DOHH2 (cell line): ENCODE data around the gene ETV6.

Experiments
- H3F3A ChIP-seq: fragments of 200-600 bp; sonication (generic), shearing (Covaris generic); 2 replicates; pipeline ENCODE4 v1.6.0; 2016; ENCODE audit warnings: antibody characterized with exemption, mild to moderate bottlenecking; ENCODE audit not compliant: control insufficient read depth, insufficient read depth
- H3K27ac ChIP-seq: fragments of 200-600 bp; sonication (generic); 2 replicates; pipeline ENCODE4 v1.5.1; 2014; ENCODE audit warnings: low read depth, mild to moderate bottlenecking, low read length, moderate library complexity
- H3K27me3 ChIP-seq: fragments of 200-600 bp; sonication (generic); 2 replicates; pipeline ENCODE4 v1.6.1; 2014; ENCODE audit warnings: mild to moderate bottlenecking, low read length, mixed read lengths; ENCODE audit not compliant: control insufficient read depth
- H3K36me3 ChIP-seq: fragments of 200-600 bp; sonication (generic); 2 replicates; pipeline ENCODE4 v1.6.1; 2014; ENCODE audit warnings: mild to moderate bottlenecking, low read length, moderate library complexity, mixed read lengths; ENCODE audit not compliant: control insufficient read depth
- H3K4me1 ChIP-seq: fragments of 200-600 bp; sonication (generic); 2 replicates; pipeline ENCODE4 v1.6.1; 2014; ENCODE audit warnings: mild to moderate bottlenecking, low read length, mixed read lengths; ENCODE audit not compliant: control insufficient read depth
- H3K4me2 ChIP-seq: fragments of 200-600 bp; sonication (generic); 2 replicates; pipeline ENCODE4 v1.6.0; 2014; ENCODE audit warnings: mild to moderate bottlenecking, low read length, moderate library complexity
- H3K4me3 ChIP-seq: fragments of 200-600 bp; sonication (generic); 2 replicates; pipeline ENCODE4 v1.5.1; 2014; ENCODE audit warnings: mild to moderate bottlenecking, low read length, mixed read lengths
- H3K79me2 ChIP-seq: fragments of 200-600 bp; sonication (generic); 2 replicates; pipeline ENCODE4 v1.6.1; 2014; ENCODE audit warnings: mild to moderate bottlenecking, low read length, mixed read lengths; ENCODE audit not compliant: control insufficient read depth
- H3K9me2 ChIP-seq: fragments of 200-600 bp; sonication (generic); replicated peaks from 2 replicates; pipeline ENCODE4 v1.6.1; 2014; ENCODE audit warnings: mild to moderate bottlenecking, low read length, mixed read lengths; ENCODE audit not compliant: control insufficient read depth
- H3K9me3 ChIP-seq: fragments of 200-600 bp; sonication (generic); 2 replicates; pipeline ENCODE4 v1.6.1; 2014; ENCODE audit warnings: antibody characterized with exemption, low read length, mixed read lengths; ENCODE audit not compliant: control insufficient read depth, insufficient read depth
- H4K20me1 ChIP-seq: fragments of 200-600 bp; sonication (generic); 2 replicates; pipeline ENCODE4 v1.6.0; 2014; ENCODE audit warnings: low read depth, mild to moderate bottlenecking, antibody characterized with exemption, low read length, moderate library complexity; ENCODE audit not compliant: control insufficient read depth, insufficient read depth
- CTCF ChIP-seq: fragments of 200-600 bp; sonication (generic); IDR thresholded peaks from one replicate; pipeline ENCODE4 v1.5.1; 2014; ENCODE audit warnings: antibody characterized with exemption, mild to moderate bottlenecking, low read depth, low read length; ENCODE audit not compliant: poor library complexity, severe bottlenecking
- EZH2phosphoT487 ChIP-seq: fragments of 200-600 bp; sonication (generic); IDR thresholded peaks from 2 replicates; pipeline ENCODE4 v1.6.1; 2017; ENCODE audit warnings: borderline replicate concordance, mild to moderate bottlenecking, antibody characterized with exemption, low read length, moderate library complexity, mixed read lengths

ETV6 gene

GRCh38 chr12:11732023-11732422 lies 82.5 kb downstream of the ETV6 start:
- Histone ChIP-seq H3K9me3 (no peaks in the 10 kb centered on the region), H3K4me1 (peaks cover 59% of the 10 kb centered on the region), H3K36me3 (no peaks in the 10 kb centered on the region; the same call in 1 of the 2 replicates), H3F3A (peaks cover 27% of the 10 kb centered on the region), H3K4me3 (peak overlapping the region; percentile 64), H3K27ac (peak overlapping the region; percentile 79), H3K79me2 (no peaks in the 10 kb centered on the region), H3K27me3 (no peaks in the 10 kb centered on the region), H3K4me2 (peak overlapping the region; percentile 87), H4K20me1 (no peaks in the 10 kb centered on the region), H3K9me2 (no peaks in the 10 kb centered on the region)
- TF ChIP-seq CTCF (no peak), EZH2phosphoT487 (no peak)

DNA sequence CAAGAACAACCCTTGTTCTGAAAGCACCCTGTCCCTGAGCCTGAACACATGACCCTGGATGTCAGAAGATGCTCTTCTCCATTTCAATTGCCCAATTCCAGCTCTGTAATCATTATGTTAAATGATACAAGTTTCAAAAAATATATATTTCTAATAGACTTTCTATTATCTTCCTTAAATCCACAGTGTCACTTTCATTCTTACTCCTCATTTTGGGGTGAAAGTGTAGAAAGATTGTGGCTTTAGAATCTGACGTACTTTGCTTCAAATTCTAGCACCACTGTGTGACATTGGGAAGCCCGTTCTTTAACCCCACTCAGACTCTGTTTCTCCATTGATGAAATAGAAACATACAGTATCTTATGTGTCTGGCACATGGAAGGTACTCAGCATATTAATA lies 83.2 kb downstream of the ETV6 start:
- H3K27me3 ChIP-seq: no peaks in the 10 kb centered on the region
- no peaks in the 10 kb centered on the region for H4K20me1 ChIP-seq
- H3K4me3 ChIP-seq: no peak overlapping the region
- no peaks in the 10 kb centered on the region; the same call in 1 of the 2 replicates for H3K36me3 ChIP-seq
- peaks cover 27% of the 10 kb centered on the region for H3F3A ChIP-seq
- H3K4me1 ChIP-seq: peaks cover 52% of the 10 kb centered on the region
- H3K27ac ChIP-seq: no peak overlapping the region
- H3K4me2 ChIP-seq: peak overlapping the region; percentile 87
- H3K9me3 ChIP-seq: no peaks in the 10 kb centered on the region
- TF ChIP-seq EZH2phosphoT487 (no peak), CTCF (no peak)
- H3K79me2 ChIP-seq: no peaks in the 10 kb centered on the region
- no peaks in the 10 kb centered on the region for H3K9me2 ChIP-seq

- H3F3A ChIP-seq: peaks cover 16% of the 10 kb centered on the region
- peaks cover 36% of the 10 kb centered on the region for H3K4me1 ChIP-seq
- no peak overlapping the region for H3K4me3 ChIP-seq
- TF ChIP-seq CTCF: no peak
- TF ChIP-seq EZH2phosphoT487: no peak
- H3K36me3 ChIP-seq: no peaks in the 10 kb centered on the region; the same call in 1 of the 2 replicates
- no peaks in the 10 kb centered on the region for H3K27me3 ChIP-seq
- H3K9me2 ChIP-seq: no peaks in the 10 kb centered on the region
- H3K9me3 ChIP-seq: no peaks in the 10 kb centered on the region
- H3K79me2 ChIP-seq: no peaks in the 10 kb centered on the region
- H3K4me2 ChIP-seq: no peak overlapping the region
- no peak overlapping the region for H3K27ac ChIP-seq
- no peaks in the 10 kb centered on the region for H4K20me1 ChIP-seq
Measured at GRCh38 chr12:11734580-11735180, 85.2 kb downstream of the ETV6 start.
